ENCODE results near the gene GALNT9.

DNA sequence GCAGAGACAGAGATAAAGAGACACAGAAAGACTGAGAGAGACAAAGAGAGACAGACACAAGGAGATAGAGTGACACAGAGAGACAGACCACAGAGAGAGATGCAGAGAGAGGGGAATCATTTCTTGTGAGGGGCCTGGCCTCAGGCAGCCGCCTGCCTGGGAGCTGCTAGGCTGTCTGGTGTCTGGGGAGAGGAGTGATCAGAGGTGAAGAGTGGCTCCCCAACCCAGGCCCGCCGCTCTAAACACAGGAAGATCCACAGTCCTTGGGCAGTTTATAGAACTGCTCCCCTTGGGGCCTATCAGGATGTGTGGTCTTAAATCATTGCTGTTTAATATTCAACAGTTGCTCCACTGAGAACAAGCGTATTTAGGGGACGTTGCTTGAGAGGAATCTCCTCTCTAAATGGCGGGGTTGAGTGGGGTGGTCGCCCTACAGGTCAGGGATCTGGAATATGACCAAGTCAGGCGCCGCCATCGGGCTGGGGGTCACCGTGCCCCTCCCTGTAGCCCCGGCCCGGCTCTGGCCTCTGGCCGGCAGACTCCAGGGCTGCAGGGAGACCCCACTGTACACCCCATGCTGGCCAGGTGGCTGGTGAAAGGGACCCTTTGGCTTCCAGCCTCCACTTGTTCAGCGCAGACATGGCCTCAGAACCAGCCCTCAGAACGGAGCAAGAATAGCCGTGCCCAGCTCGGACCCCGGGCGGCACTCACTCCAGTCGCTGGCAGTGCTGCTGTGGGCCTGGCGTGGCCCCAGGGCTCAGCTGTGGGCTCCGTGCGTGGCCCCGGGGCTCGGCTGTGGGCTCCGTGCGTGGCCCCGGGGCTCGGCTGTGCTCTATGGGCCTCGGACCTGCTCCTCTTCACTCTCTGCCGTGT is 89.4 kb downstream of the GALNT9 start:
- TF ChIP-seq, protein P1, sequence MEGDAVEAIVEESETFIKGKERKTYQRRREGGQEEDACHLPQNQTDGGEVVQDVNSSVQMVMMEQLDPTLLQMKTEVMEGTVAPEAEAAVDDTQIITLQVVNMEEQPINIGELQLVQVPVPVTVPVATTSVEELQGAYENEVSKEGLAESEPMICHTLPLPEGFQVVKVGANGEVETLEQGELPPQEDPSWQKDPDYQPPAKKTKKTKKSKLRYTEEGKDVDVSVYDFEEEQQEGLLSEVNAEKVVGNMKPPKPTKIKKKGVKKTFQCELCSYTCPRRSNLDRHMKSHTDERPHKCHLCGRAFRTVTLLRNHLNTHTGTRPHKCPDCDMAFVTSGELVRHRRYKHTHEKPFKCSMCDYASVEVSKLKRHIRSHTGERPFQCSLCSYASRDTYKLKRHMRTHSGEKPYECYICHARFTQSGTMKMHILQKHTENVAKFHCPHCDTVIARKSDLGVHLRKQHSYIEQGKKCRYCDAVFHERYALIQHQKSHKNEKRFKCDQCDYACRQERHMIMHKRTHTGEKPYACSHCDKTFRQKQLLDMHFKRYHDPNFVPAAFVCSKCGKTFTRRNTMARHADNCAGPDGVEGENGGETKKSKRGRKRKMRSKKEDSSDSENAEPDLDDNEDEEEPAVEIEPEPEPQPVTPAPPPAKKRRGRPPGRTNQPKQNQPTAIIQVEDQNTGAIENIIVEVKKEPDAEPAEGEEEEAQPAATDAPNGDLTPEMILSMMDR (IDR thresholded peaks at IDR 0.05): no peak
- TF ChIP-seq POLR2A (IDR thresholded peaks at IDR 0.05): no peak

Measured in right lobe of liver (tissue), 4 donors.